Neural cell (in vitro differentiated cells): ENCODE results near the gene DCAF7. TPM values are rescaled to one million over a fixed set of nuclear protein-coding genes. Genes with fewer than 3 reads are reported as not detected.
A peak's percentile ranks its signal among the peaks of the same experiment; 100 is the strongest.

ENCODE experiments used
- H2AFZ ChIP-seq: fragments of 200-600, 300-800 bp; sonication (generic), shearing (Covaris generic); 2 replicates; pipeline ENCODE4 v1.6.0; 2014; ENCODE audit warnings: low read depth, mild to moderate bottlenecking, antibody characterized with exemption, low read length, moderate library complexity
- H3F3A ChIP-seq: fragments of 200-600 bp; shearing (Covaris generic); 2 replicates; pipeline ENCODE4 v1.6.1; 2016; ENCODE audit warnings: mild to moderate bottlenecking, moderate library complexity, mixed read lengths, antibody characterized with exemption, low read length; ENCODE audit not compliant: insufficient read depth, poor library complexity, severe bottlenecking
- H3K27ac ChIP-seq: fragments of 200-600, 300-800 bp; sonication (generic), shearing (Covaris generic); 2 replicates; pipeline ENCODE4 v1.5.1; 2014; ENCODE audit warnings: mild to moderate bottlenecking, low read length, moderate library complexity
- H3K27me3 ChIP-seq: fragments of 300-800, 200-600 bp; sonication (generic), shearing (Covaris generic); 2 replicates; pipeline ENCODE4 v1.6.0; 2014; ENCODE audit warnings: mild to moderate bottlenecking, low read depth, low read length, moderate library complexity; ENCODE audit not compliant: insufficient read depth
- H3K36me3 ChIP-seq: fragments of 300-800, 200-600 bp; sonication (generic), shearing (Covaris generic); 2 replicates; pipeline ENCODE4 v1.5.1; 2014; ENCODE audit warnings: mild to moderate bottlenecking, antibody characterized with exemption, low read length, moderate library complexity; ENCODE audit not compliant: insufficient read depth
- H3K4me2 ChIP-seq: fragments of 300-800, 200-600 bp; sonication (generic), shearing (Covaris generic); 2 replicates; pipeline ENCODE4 v1.6.0; 2014; ENCODE audit warnings: mild to moderate bottlenecking, low read length
- H3K4me3 ChIP-seq: fragments of 300-800, 200-600 bp; sonication (generic), shearing (Covaris generic); 2 replicates; pipeline ENCODE4 v1.5.1; 2014; ENCODE audit warnings: mild to moderate bottlenecking, low read length, moderate library complexity
- H3K79me2 ChIP-seq: fragments of 200-600 bp; shearing (Covaris generic); replicated peaks from 2 replicates; pipeline ENCODE4 v1.6.0; 2014; ENCODE audit warnings: mild to moderate bottlenecking, low read length, moderate library complexity; ENCODE audit not compliant: insufficient read depth
- H3K9ac ChIP-seq: fragments of 300-800, 200-600 bp; sonication (generic), shearing (Covaris generic); 2 replicates; pipeline ENCODE4 v1.6.1; 2016; ENCODE audit warnings: mild to moderate bottlenecking, low read length, mixed read lengths
- H3K9me2 ChIP-seq: fragments of 200-600 bp; shearing (Covaris generic); 2 replicates; pipeline ENCODE4 v1.6.1; 2016; ENCODE audit warnings: mild to moderate bottlenecking, low read length, mixed read lengths; ENCODE audit not compliant: insufficient read depth
- H3K9me3 ChIP-seq: fragments of 200-600, 300-800 bp; sonication (generic), shearing (Covaris generic); 2 replicates; pipeline ENCODE4 v1.6.1; 2016; ENCODE audit warnings: mild to moderate bottlenecking, mixed run types, low read length, moderate library complexity, mixed read lengths
- H4K20me1 ChIP-seq: fragments of 200-600 bp; shearing (Covaris generic); 2 replicates; pipeline ENCODE4 v1.6.1; 2016; ENCODE audit warnings: mild to moderate bottlenecking, mixed run types; ENCODE audit not compliant: insufficient read depth
- EP300 ChIP-seq: fragments of 450-650 bp; conservative IDR thresholded peaks from 2 replicates; pipeline ENCODE4 v1.6.1; 2014; ENCODE audit warnings: antibody characterized with exemption, mild to moderate bottlenecking, moderate library complexity; ENCODE audit not compliant: poor library complexity, severe bottlenecking
- EZH2 ChIP-seq: fragments of 200-600, 300-800 bp; shearing (Covaris generic), sonication (generic); IDR thresholded peaks from 2 replicates; pipeline ENCODE4 v1.6.1; 2014; ENCODE audit warnings: antibody characterized with exemption, low read length, borderline replicate concordance, mild to moderate bottlenecking; ENCODE audit not compliant: insufficient read depth, poor library complexity, severe bottlenecking
- MXI1 ChIP-seq: fragments of 450-650 bp; conservative IDR thresholded peaks from 2 replicates; pipeline ENCODE4 v1.6.1; 2014; ENCODE audit warnings: antibody characterized with exemption, mild to moderate bottlenecking; ENCODE audit not compliant: poor library complexity, severe bottlenecking
- POLR2AphosphoS5 ChIP-seq: IDR thresholded peaks from 2 replicates; pipeline ENCODE4 v1.6.1; 2012
- RAD21 ChIP-seq: fragments of 450-650 bp; conservative IDR thresholded peaks from 2 replicates; pipeline ENCODE4 v1.6.1; 2014; ENCODE audit warnings: antibody characterized with exemption, mild to moderate bottlenecking, moderate library complexity
- REST ChIP-seq: IDR thresholded peaks from 2 replicates; pipeline ENCODE4 v1.6.1; 2012; ENCODE audit warnings: borderline replicate concordance
- SMC3 ChIP-seq: fragments of 450-650 bp; conservative IDR thresholded peaks from 2 replicates; pipeline ENCODE4 v1.6.1; 2014; ENCODE audit warnings: antibody characterized with exemption, mild to moderate bottlenecking, moderate library complexity; ENCODE audit not compliant: poor library complexity
- TAF1 ChIP-seq: IDR thresholded peaks from 2 replicates; pipeline ENCODE4 v1.6.1; 2012; ENCODE audit warnings: low read depth
- polyA plus RNA-seq: library from polyadenylated mRNA; depleted of rRNA; stranded (reverse); fragments of >200 nt; gene quantifications from 2 replicates; pipeline ENCODE4 v1.2.3, GENCODE V29; 2014
- TF ChIP-seq, protein P1 (sequence below): fragments of 450-650 bp; IDR thresholded peaks from 2 replicates; pipeline ENCODE4 v1.5.1; 2014; ENCODE audit warnings: antibody characterized with exemption, mild to moderate bottlenecking, moderate library complexity; ENCODE audit not compliant: poor library complexity, severe bottlenecking

DCAF7 gene
- polyA plus RNA-seq, 1 donor from 2014 or later = 35.3 TPM

DNA sequence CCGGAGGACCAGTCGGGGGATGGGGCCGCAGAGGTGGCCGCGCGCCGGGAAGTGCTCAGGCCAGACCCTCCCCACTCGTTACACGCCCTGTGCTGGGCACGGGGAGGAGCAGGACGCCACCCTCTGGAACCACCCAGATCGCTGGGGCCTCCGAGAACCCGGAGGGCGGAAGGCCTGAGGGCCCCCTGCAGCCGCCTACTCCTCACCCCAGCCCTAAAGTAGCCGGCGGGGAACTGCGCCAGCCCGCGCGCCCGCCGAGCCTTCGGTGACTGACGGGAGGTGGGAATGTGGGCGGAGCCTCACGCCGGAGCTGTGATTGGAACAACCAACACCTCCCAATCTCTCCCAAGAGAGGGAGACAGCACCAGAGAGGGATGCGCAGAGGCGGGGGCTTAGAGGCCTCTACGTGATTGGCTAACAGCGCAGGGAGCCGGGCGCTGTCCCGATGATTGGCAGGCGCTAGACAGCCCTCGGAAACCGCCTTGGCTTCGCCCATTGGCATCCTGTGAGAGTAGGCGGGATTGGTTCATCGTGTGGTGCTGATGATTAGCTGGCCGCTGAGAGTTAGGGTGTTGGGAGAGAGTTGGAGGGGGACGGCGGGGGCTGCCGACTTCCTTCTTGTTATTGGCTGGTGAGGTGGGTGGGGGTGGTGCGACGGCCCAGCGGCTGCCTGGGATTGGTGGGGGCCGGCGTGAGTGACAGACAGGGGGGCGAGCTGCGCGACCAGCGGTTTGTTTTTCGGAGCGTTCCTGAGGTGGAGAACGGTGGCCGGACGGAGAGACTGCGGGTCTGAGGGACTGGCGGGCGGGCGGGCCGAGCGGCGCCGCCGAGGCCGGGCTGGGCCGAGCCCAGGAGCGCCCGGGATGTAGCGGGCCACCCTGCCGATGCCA is 71.7 kb downstream of the DCAF7 start, which contains the start of gene MAP3K3:
Gene MAP3K3, plus strand, starts transcription at position 734 of the 890 bp plus-strand sequence. CDS start 343 bp downstream, outside the sequence.
- H3F3A ChIP-seq = peaks cover 6% of the 10 kb centered on the region
- no peaks in the 10 kb centered on the region for H3K36me3 ChIP-seq
- H3K27ac ChIP-seq = peak within 1 kb of the TSS; percentile 62
- H3K9me2 ChIP-seq = no peaks in the 10 kb centered on the region
- no peaks in the 10 kb centered on the region for H3K9me3 ChIP-seq
- peak within 1 kb of the TSS; percentile 81 for H3K4me3 ChIP-seq
- H3K4me2 ChIP-seq = peak within 1 kb of the TSS; percentile 85
- no peaks in the 10 kb centered on the region for H3K27me3 ChIP-seq
- peak within 1 kb of the TSS; percentile 75 for H3K9ac ChIP-seq
- TF ChIP-seq TAF1 (peak; percentile 88), POLR2AphosphoS5 (peak; percentile 85), EZH2 (no peak), REST (peak; percentile 77), MXI1 (peak; percentile 57), RAD21 (no peak), SMC3 (no peak), EP300 (peak; percentile 89)
- TF ChIP-seq, protein P1, sequence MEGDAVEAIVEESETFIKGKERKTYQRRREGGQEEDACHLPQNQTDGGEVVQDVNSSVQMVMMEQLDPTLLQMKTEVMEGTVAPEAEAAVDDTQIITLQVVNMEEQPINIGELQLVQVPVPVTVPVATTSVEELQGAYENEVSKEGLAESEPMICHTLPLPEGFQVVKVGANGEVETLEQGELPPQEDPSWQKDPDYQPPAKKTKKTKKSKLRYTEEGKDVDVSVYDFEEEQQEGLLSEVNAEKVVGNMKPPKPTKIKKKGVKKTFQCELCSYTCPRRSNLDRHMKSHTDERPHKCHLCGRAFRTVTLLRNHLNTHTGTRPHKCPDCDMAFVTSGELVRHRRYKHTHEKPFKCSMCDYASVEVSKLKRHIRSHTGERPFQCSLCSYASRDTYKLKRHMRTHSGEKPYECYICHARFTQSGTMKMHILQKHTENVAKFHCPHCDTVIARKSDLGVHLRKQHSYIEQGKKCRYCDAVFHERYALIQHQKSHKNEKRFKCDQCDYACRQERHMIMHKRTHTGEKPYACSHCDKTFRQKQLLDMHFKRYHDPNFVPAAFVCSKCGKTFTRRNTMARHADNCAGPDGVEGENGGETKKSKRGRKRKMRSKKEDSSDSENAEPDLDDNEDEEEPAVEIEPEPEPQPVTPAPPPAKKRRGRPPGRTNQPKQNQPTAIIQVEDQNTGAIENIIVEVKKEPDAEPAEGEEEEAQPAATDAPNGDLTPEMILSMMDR = peak; percentile 50
- peaks cover 39% of the 10 kb centered on the region for H3K79me2 ChIP-seq
- H4K20me1 ChIP-seq = no peaks in the 10 kb centered on the region
- peak within 1 kb of the TSS; percentile 67 for H2AFZ ChIP-seq

GRCh38 chr17:63622574-63623390 is 72.5 kb downstream of the DCAF7 start:
- peaks cover 6% of the 10 kb centered on the region for H3F3A ChIP-seq
- peak overlapping the region; percentile 66 for H3K4me2 ChIP-seq
- H3K9me3 ChIP-seq = no peaks in the 10 kb centered on the region
- peak overlapping the region; percentile 75 for H3K9ac ChIP-seq
- H3K27ac ChIP-seq = peak overlapping the region; percentile 62
- no peaks in the 10 kb centered on the region for H3K36me3 ChIP-seq
- H3K79me2 ChIP-seq = peaks cover 42% of the 10 kb centered on the region
- H3K9me2 ChIP-seq = no peaks in the 10 kb centered on the region
- no peaks in the 10 kb centered on the region for H4K20me1 ChIP-seq
- no peaks in the 10 kb centered on the region for H3K27me3 ChIP-seq
- TF ChIP-seq EZH2 (no peak), MXI1 (peak; percentile 66), REST (peak; percentile 50), POLR2AphosphoS5 (peak; percentile 50)
- no peak overlapping the region for H2AFZ ChIP-seq
- peak overlapping the region; percentile 81 for H3K4me3 ChIP-seq
